ENCODE results near the gene LBX2.

- TF ChIP-seq CTCF (conservative IDR thresholded peaks at IDR 0.05; ENCODE audit: low read depth, low read length) (no peak), POLR2A (IDR thresholded peaks at IDR 0.05; ENCODE audit: low read depth, low read length) (no peak), RFX5 (IDR thresholded peaks at IDR 0.05; ENCODE audit: low read depth, low read length) (no peak), RCOR1 (IDR thresholded peaks at IDR 0.05; ENCODE audit: insufficient replicate concordance, low read length) (no peak), ELK1 (IDR thresholded peaks at IDR 0.05; ENCODE audit: borderline replicate concordance, low read depth, low read length) (no peak), CHD1 (IDR thresholded peaks at IDR 0.05; ENCODE audit: low read depth, low read length) (no peak), MXI1 (IDR thresholded peaks at IDR 0.05; ENCODE audit: borderline replicate concordance, low read depth, low read length) (no peak), FOS (IDR thresholded peaks at IDR 0.05; ENCODE audit: low read depth, low read length) (no peak), SMC3 (IDR thresholded peaks at IDR 0.05; ENCODE audit: low read depth, low read length) (no peak), RAD21 (IDR thresholded peaks at IDR 0.05; ENCODE audit: low read length) (no peak), MAZ (IDR thresholded peaks at IDR 0.05; ENCODE audit: borderline replicate concordance, low read depth, low read length) (no peak), MAFK (IDR thresholded peaks at IDR 0.05; ENCODE audit: low read depth, low read length) (no peak), CEBPB (IDR thresholded peaks at IDR 0.05; ENCODE audit: low read depth, low read length) (no peak)
Measured at GRCh38 chr2:74516650-74517049, 17.2 kb upstream of the LBX2 start.
